CD4-positive, alpha-beta memory T cell (primary cell): ENCODE results near the gene NPC2. TPM values are rescaled to one million over a fixed set of nuclear protein-coding genes. Genes with fewer than 3 reads are reported as not detected.

Source experiments
- CTCF ChIA-PET: fragments of 350-600 bp; sonication (Branson Sonifier 250); formaldehyde crosslinking; loops from one replicate; lab custom pipeline; 2021; ENCODE audit warnings: inconsistent platforms; ENCODE audit not compliant: partially characterized antibody; lab: Charles Lee
- POLR2A ChIA-PET: fragments of 350-600 bp; sonication (Branson Sonifier 250); formaldehyde crosslinking; loops from one replicate; lab custom pipeline; 2021; ENCODE audit not compliant: partially characterized antibody; lab: Charles Lee
- DNase-seq, 5 donors: peaks; one replicate each; pipeline versions ENCODE4 v3.0.0 to v3.0.0-alpha.2; 2020 to 2022; ENCODE audit warnings: mixed read lengths in 1 of 5
- H3K27ac ChIP-seq: one replicate; pipeline ENCODE4 v1.7.0; 2013; ENCODE audit warnings: low read depth, low read length
- H3K27me3 ChIP-seq: 2 replicates; pipeline ENCODE4 v1.7.0; 2013; ENCODE audit warnings: mild to moderate bottlenecking, low read length, moderate library complexity; ENCODE audit not compliant: insufficient read depth
- H3K36me3 ChIP-seq: 2 replicates; pipeline ENCODE4 v1.7.0; 2013; ENCODE audit warnings: mild to moderate bottlenecking, low read length, moderate library complexity; ENCODE audit not compliant: insufficient read depth
- H3K4me1 ChIP-seq: 2 replicates; pipeline ENCODE4 v1.7.0; 2013; ENCODE audit warnings: mild to moderate bottlenecking, low read length, moderate library complexity; ENCODE audit not compliant: insufficient read depth
- H3K4me3 ChIP-seq, 2 donors: one replicate each; pipeline ENCODE4 v1.7.0; 2013; ENCODE audit warnings: low read length in 2 of 2, mild to moderate bottlenecking in 1 of 2
- H3K9me3 ChIP-seq, 2 donors: one replicate each; pipeline ENCODE4 v1.7.0; 2013; ENCODE audit warnings: low read length in 2 of 2, control low read depth in 1 of 2; ENCODE audit not compliant: control insufficient read depth in 1 of 2
- H3K27ac Mint-ChIP-seq, 7 donors: one replicate each; pipeline ENCODE4 v1.8.0; 2020 to 2021; ENCODE audit warnings: mixed read lengths in 7 of 7, mild to moderate bottlenecking in 6 of 7, inconsistent platforms in 3 of 7, moderate library complexity in 3 of 7
- H3K27me3 Mint-ChIP-seq, 2 donors: one replicate each; pipeline ENCODE4 v1.8.0; 2020 to 2021; ENCODE audit warnings: mixed read lengths in 2 of 2
- H3K36me3 Mint-ChIP-seq, 2 donors: one replicate each; pipeline ENCODE4 v1.8.0; 2020 to 2021; ENCODE audit warnings: mixed read lengths in 2 of 2, inconsistent platforms in 1 of 2, mild to moderate bottlenecking in 1 of 2
- H3K4me1 Mint-ChIP-seq, 4 donors: one replicate each; pipeline ENCODE4 v1.8.0; 2020 to 2021; ENCODE audit warnings: mixed read lengths in 4 of 4, mild to moderate bottlenecking in 1 of 4
- H3K4me3 Mint-ChIP-seq, 8 donors: one replicate each; pipeline ENCODE4 v1.8.0; 2020 to 2021; ENCODE audit warnings: mixed read lengths in 8 of 8, mild to moderate bottlenecking in 7 of 8, moderate library complexity in 6 of 8, inconsistent platforms in 3 of 8
- H3K9me3 Mint-ChIP-seq, 8 donors: one replicate each; pipeline ENCODE4 v1.8.0; 2020 to 2021; ENCODE audit warnings: mixed read lengths in 8 of 8, mild to moderate bottlenecking in 5 of 8, inconsistent platforms in 3 of 8, moderate library complexity in 1 of 8
- intact Hi-C: fragments of 100-400 bp; cut with micrococcal nuclease; formaldehyde crosslinking; loops from one replicate; pipeline ENCODE4 v1.15.1; 2023
- polyA plus RNA-seq, 2 donors: library from polyadenylated mRNA; unstranded; fragments of 300-500 nt; fragmentation: Illumina TruSeq; gene quantifications; one replicate each; pipeline ENCODE4 v1.2.3, GENCODE V29; 2021
- total RNA-seq, 2 experiments: library from RNA; stranded (reverse); gene quantifications; one replicate each; pipeline ENCODE4 v1.2.3, GENCODE V29; 2021

NPC2 gene
- total and polyA plus RNA-seq, 4 experiments from 2014 or later: 50.9 to 89.9 (median 68.8) TPM

- ChIA-PET POLR2A (no interaction called here), CTCF (no interaction called here)
- H3K27ac Mint-ChIP-seq: no peak overlapping the region
Measured at GRCh38 chr14:74527736-74528280, 34.7 kb upstream of the NPC2 start.

GRCh38 chr14:74526854-74527585 lies 33.9 kb upstream of the NPC2 start:
- H3K36me3 ChIP-seq: no peaks in the 10 kb centered on the region
- Mint-ChIP-seq H3K27me3 (peaks cover 0 to 3% of the 10 kb centered on the region in 2 donors), H3K36me3 (no peaks in the 10 kb centered on the region), H3K27ac (no peak overlapping the region), H3K9me3 (no peaks in the 10 kb centered on the region), H3K4me3 (no peak overlapping the region), H3K4me1 (peaks cover 0 to 3% (median 0%) of the 10 kb centered on the region in 4 donors)
- no peak for DNase-seq
- no peaks in the 10 kb centered on the region for H3K9me3 ChIP-seq
- ChIA-PET POLR2A (no interaction called here), CTCF (interaction anchor here (1.1 kb wide), 1 partner anchor 9 kb away, joined by 3 read pairs; no protein-coding TSS in a partner anchor)
- no peaks in the 10 kb centered on the region for H3K4me1 ChIP-seq
- H3K4me3 ChIP-seq: no peak overlapping the region
- intact Hi-C loops: no loop called here
- no peak overlapping the region for H3K27ac ChIP-seq
- H3K27me3 ChIP-seq: no peaks in the 10 kb centered on the region

More at GRCh38 chr14:74527736-74528280, 34.7 kb upstream of the NPC2 start:
- H3K27me3 ChIP-seq: no peaks in the 10 kb centered on the region
- no peaks in the 10 kb centered on the region for H3K36me3 Mint-ChIP-seq
- H3K4me3 ChIP-seq: no peak overlapping the region
- H3K36me3 ChIP-seq: no peaks in the 10 kb centered on the region
- no peak for DNase-seq
- intact Hi-C loops: no loop called here
- H3K4me1 ChIP-seq: no peaks in the 10 kb centered on the region
- H3K27me3 Mint-ChIP-seq: peaks cover 0 to 3% of the 10 kb centered on the region in 2 donors
- H3K9me3 Mint-ChIP-seq: no peaks in the 10 kb centered on the region
- no peak overlapping the region for H3K27ac ChIP-seq
- peaks cover 0 to 3% (median 0%) of the 10 kb centered on the region in 4 donors for H3K4me1 Mint-ChIP-seq
- H3K9me3 ChIP-seq: no peaks in the 10 kb centered on the region
- H3K4me3 Mint-ChIP-seq: no peak overlapping the region

GRCh38 chr14:74525361-74525851 lies 32.3 kb upstream of the NPC2 start:
- Histone ChIP-seq H3K9me3 (no peaks in the 10 kb centered on the region), H3K36me3 (no peaks in the 10 kb centered on the region), H3K27ac (no peak overlapping the region), H3K4me1 (no peaks in the 10 kb centered on the region), H3K4me3 (no peak overlapping the region), H3K27me3 (no peaks in the 10 kb centered on the region)
- Mint-ChIP-seq H3K36me3 (no peaks in the 10 kb centered on the region), H3K27me3 (peaks cover 0 to 3% of the 10 kb centered on the region in 2 donors), H3K9me3 (no peaks in the 10 kb centered on the region), H3K4me3 (no peak overlapping the region), H3K27ac (peak overlapping the region in 1 of 7 donors; percentile 65), H3K4me1 (peaks cover 0 to 3% (median 0%) of the 10 kb centered on the region in 4 donors)
- ChIA-PET POLR2A (no interaction called here), CTCF (interaction anchor here (1.1 kb wide), 1 partner anchor 12 kb away, joined by 3 read pairs; no protein-coding TSS in a partner anchor)
- DNase-seq: no peak
- intact Hi-C loops: no loop called here

- POLR2A ChIA-PET: no interaction called here
- H3K4me3 ChIP-seq: no peak overlapping the region
- H3K27me3 ChIP-seq: no peaks in the 10 kb centered on the region
- no peaks in the 10 kb centered on the region for H3K9me3 ChIP-seq
- CTCF ChIA-PET: no interaction called here
- Mint-ChIP-seq H3K27ac (no peak overlapping the region), H3K36me3 (no peaks in the 10 kb centered on the region), H3K9me3 (no peaks in the 10 kb centered on the region), H3K27me3 (peaks cover 0 to 3% of the 10 kb centered on the region in 2 donors), H3K4me3 (no peak overlapping the region), H3K4me1 (peaks cover 0 to 3% (median 0%) of the 10 kb centered on the region in 4 donors)
- no peak overlapping the region for H3K27ac ChIP-seq
- no peak for DNase-seq
- intact Hi-C loops: no loop called here
- H3K4me1 ChIP-seq: no peaks in the 10 kb centered on the region
- H3K36me3 ChIP-seq: no peaks in the 10 kb centered on the region
Measured at GRCh38 chr14:74524812-74525135, 31.7 kb upstream of the NPC2 start.

GRCh38 chr14:74524076-74524811 lies 31.1 kb upstream of the NPC2 start:
- no peak overlapping the region for H3K27ac Mint-ChIP-seq
- no peaks in the 10 kb centered on the region for H3K9me3 Mint-ChIP-seq
- Histone ChIP-seq H3K27ac (no peak overlapping the region), H3K4me1 (no peaks in the 10 kb centered on the region), H3K9me3 (no peaks in the 10 kb centered on the region), H3K4me3 (no peak overlapping the region), H3K36me3 (no peaks in the 10 kb centered on the region), H3K27me3 (no peaks in the 10 kb centered on the region)
- peaks cover 0 to 3% (median 0%) of the 10 kb centered on the region in 4 donors for H3K4me1 Mint-ChIP-seq
- DNase-seq: no peak
- peaks cover 0 to 3% of the 10 kb centered on the region in 2 donors for H3K27me3 Mint-ChIP-seq
- intact Hi-C loops: no loop called here
- H3K36me3 Mint-ChIP-seq: no peaks in the 10 kb centered on the region
- CTCF ChIA-PET: no interaction called here
- POLR2A ChIA-PET: no interaction called here
- no peak overlapping the region for H3K4me3 Mint-ChIP-seq

GRCh38 chr14:74522740-74523139 lies 29.6 kb upstream of the NPC2 start:
- intact Hi-C loops: no loop called here
- Histone ChIP-seq H3K4me1 (no peaks in the 10 kb centered on the region), H3K36me3 (no peaks in the 10 kb centered on the region), H3K4me3 (no peak overlapping the region), H3K27ac (no peak overlapping the region), H3K27me3 (no peaks in the 10 kb centered on the region), H3K9me3 (no peaks in the 10 kb centered on the region)
- ChIA-PET CTCF (no interaction called here), POLR2A (no interaction called here)
- H3K27ac Mint-ChIP-seq: no peak overlapping the region
- DNase-seq: no peak
- no peaks in the 10 kb centered on the region for H3K36me3 Mint-ChIP-seq
- no peak overlapping the region for H3K4me3 Mint-ChIP-seq
- H3K4me1 Mint-ChIP-seq: peaks cover 0 to 3% (median 0%) of the 10 kb centered on the region in 4 donors
- H3K27me3 Mint-ChIP-seq: peaks cover 0 to 3% of the 10 kb centered on the region in 2 donors
- H3K9me3 Mint-ChIP-seq: no peaks in the 10 kb centered on the region

- no peaks in the 10 kb centered on the region for H3K36me3 Mint-ChIP-seq
- no peaks in the 10 kb centered on the region for H3K9me3 Mint-ChIP-seq
Measured at GRCh38 chr14:74521756-74522155, 28.7 kb upstream of the NPC2 start.

More at GRCh38 chr14:74521756-74522155, 28.7 kb upstream of the NPC2 start:
- Mint-ChIP-seq H3K4me1 (peaks cover 0 to 3% (median 0%) of the 10 kb centered on the region in 4 donors), H3K4me3 (no peak overlapping the region), H3K27ac (no peak overlapping the region), H3K27me3 (peaks cover 0 to 3% of the 10 kb centered on the region in 2 donors)
- no peak overlapping the region for H3K27ac ChIP-seq
- ChIA-PET CTCF (no interaction called here), POLR2A (no interaction called here)
- H3K27me3 ChIP-seq: no peaks in the 10 kb centered on the region
- H3K4me3 ChIP-seq: no peak overlapping the region
- no peaks in the 10 kb centered on the region for H3K9me3 ChIP-seq
- no peaks in the 10 kb centered on the region for H3K36me3 ChIP-seq
- H3K4me1 ChIP-seq: no peaks in the 10 kb centered on the region
- intact Hi-C loops: no loop called here
- DNase-seq: no peak
